Neutrophil (primary cell): ENCODE measurements around the gene TPM3.

ENCODE experiments used
- H3K27ac ChIP-seq: fragments of 200-600 bp; sonication (generic); 2 replicates; pipeline ENCODE4 v1.5.1; 2016; ENCODE audit warnings: mild to moderate bottlenecking, moderate library complexity
- H3K27me3 ChIP-seq: fragments of 200-600 bp; sonication (generic); 2 replicates; pipeline ENCODE4 v1.6.0; 2016; ENCODE audit warnings: mild to moderate bottlenecking
- H3K36me3 ChIP-seq: fragments of 200-600 bp; sonication (generic); 2 replicates; pipeline ENCODE4 v1.5.1; 2017
- H3K4me1 ChIP-seq, 2 experiments: fragments of 200-600 bp in 1 of 2; sonication (generic) in 1 of 2; 1 replicate in 1 of 2; 2 replicates in 1 of 2; pipeline versions ENCODE4 v1.5.1 to v1.6.1; 2013 to 2016; ENCODE audit warnings: low read depth in 1 of 2, low read length in 1 of 2, mild to moderate bottlenecking in 1 of 2, moderate library complexity in 1 of 2; ENCODE audit not compliant: control insufficient read depth in 1 of 2, insufficient read depth in 1 of 2
- H3K4me3 ChIP-seq, 2 experiments: fragments of 200-600 bp in 1 of 2; sonication (generic) in 1 of 2; 1 replicate in 1 of 2; 2 replicates in 1 of 2; pipeline ENCODE4 v1.5.1; 2013 to 2016; ENCODE audit warnings: low read depth in 1 of 2, low read length in 1 of 2, mild to moderate bottlenecking in 1 of 2, moderate library complexity in 1 of 2
- H3K9me3 ChIP-seq: fragments of 200-600 bp; sonication (generic); 2 replicates; pipeline ENCODE4 v1.5.1; 2016
- TF ChIP-seq, protein P1 (sequence below): fragments of 200-600 bp; sonication (generic); IDR thresholded peaks from 2 replicates; pipeline ENCODE4 v1.5.1; 2016; ENCODE audit warnings: antibody characterized with exemption

TPM3 gene

DNA sequence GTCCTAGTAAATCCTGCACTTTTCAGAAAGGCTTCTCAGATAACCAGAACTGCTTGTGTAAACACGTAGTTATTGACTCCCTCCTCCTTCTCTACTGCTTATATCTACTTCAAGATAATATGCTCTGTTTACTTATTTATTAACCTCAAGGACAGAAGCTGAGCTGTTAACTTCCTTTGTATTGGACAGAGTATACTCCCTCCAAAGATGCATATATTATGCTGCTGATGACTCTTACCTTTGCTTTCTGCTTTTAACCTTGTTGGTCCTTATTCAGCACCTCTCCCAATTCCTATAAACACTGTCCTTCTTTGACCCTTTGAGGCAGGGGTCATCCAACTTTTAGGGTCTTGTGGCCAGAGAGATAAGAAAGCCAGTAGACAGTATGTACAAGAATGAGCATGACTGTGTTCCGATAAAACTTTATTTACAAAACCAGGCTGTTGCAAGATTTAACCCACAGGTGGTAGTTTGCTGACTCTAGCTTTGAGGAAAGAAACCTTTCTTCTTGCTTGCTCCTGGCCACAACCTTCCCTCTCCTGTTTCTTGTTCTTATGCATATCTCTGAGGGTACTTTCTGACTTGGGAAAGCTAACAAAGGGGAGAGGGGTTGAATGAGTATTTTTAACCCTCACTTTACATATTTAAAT lies 4.9 kb downstream of the TPM3 start:
- TF ChIP-seq, protein P1, sequence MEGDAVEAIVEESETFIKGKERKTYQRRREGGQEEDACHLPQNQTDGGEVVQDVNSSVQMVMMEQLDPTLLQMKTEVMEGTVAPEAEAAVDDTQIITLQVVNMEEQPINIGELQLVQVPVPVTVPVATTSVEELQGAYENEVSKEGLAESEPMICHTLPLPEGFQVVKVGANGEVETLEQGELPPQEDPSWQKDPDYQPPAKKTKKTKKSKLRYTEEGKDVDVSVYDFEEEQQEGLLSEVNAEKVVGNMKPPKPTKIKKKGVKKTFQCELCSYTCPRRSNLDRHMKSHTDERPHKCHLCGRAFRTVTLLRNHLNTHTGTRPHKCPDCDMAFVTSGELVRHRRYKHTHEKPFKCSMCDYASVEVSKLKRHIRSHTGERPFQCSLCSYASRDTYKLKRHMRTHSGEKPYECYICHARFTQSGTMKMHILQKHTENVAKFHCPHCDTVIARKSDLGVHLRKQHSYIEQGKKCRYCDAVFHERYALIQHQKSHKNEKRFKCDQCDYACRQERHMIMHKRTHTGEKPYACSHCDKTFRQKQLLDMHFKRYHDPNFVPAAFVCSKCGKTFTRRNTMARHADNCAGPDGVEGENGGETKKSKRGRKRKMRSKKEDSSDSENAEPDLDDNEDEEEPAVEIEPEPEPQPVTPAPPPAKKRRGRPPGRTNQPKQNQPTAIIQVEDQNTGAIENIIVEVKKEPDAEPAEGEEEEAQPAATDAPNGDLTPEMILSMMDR: no peak
- Histone ChIP-seq H3K4me3 (no peak overlapping the region), H3K36me3 (no peaks in the 10 kb centered on the region), H3K27me3 (no peaks in the 10 kb centered on the region), H3K4me1 (peaks cover 13 to 15% of the 10 kb centered on the region in 2 experiments), H3K27ac (no peak overlapping the region), H3K9me3 (no peaks in the 10 kb centered on the region)

GRCh38 chr1:154186177-154186576 lies 5.7 kb downstream of the TPM3 start:
- TF ChIP-seq, protein P1: peak; percentile 73
- Histone ChIP-seq H3K4me3 (no peak overlapping the region), H3K27ac (peak overlapping the region; percentile 2), H3K27me3 (no peaks in the 10 kb centered on the region), H3K36me3 (no peaks in the 10 kb centered on the region), H3K9me3 (no peaks in the 10 kb centered on the region), H3K4me1 (peaks cover 16 to 19% of the 10 kb centered on the region in 2 experiments)

GRCh38 chr1:154183046-154183915 lies 8.6 kb downstream of the TPM3 start:
- TF ChIP-seq, protein P1: peak; percentile 65
- Histone ChIP-seq H3K9me3 (no peaks in the 10 kb centered on the region), H3K27ac (peak overlapping the region; percentile 96)

DNA sequence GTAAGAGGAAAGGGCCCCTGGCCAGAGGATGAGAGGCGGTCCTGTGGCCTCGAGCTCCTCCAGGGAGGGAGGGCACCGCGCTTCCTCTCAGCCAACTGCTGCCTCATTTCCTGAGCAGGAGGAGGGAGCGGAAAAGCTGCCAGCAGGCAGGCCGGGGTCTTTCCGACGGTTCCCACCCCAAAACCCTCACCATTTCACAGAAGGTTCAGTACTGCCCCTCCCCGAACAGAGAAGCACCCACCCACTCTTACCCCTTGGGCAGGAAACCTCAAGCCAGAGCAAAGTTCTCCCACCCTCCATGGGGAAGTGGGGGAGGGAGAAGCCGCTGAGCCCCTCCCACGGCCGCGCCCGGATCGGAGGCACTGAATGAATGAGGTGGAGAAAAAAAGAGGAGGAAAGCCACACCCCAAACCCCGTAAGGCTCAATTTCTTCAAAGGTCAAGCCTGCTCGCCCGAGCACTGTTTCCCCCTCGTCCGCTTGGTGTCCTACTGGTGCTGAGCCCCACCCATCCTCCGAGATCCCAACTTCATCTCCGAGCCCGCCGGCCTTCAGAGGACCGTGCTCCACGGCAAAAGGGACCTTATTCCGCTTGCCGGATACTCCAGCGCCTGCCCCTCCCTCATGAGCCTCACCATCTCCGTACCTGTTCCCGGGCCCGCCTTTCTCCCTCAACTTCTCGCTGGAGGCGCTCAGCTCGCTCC lies 9.4 kb downstream of the TPM3 start:
- TF ChIP-seq, protein P1: no peak
- Histone ChIP-seq H3K9me3 (no peaks in the 10 kb centered on the region), H3K4me1 (peaks cover 53 to 56% of the 10 kb centered on the region in 2 experiments), H3K27me3 (no peaks in the 10 kb centered on the region), H3K27ac (peak overlapping the region; percentile 96), H3K4me3 (peak overlapping the region; percentile 88 to 99), H3K36me3 (peaks cover 15% of the 10 kb centered on the region)

More at GRCh38 chr1:154183046-154183915, 8.6 kb downstream of the TPM3 start:
- Histone ChIP-seq H3K4me1 (peaks cover 45 to 48% of the 10 kb centered on the region in 2 experiments), H3K36me3 (peaks cover 13% of the 10 kb centered on the region), H3K27me3 (no peaks in the 10 kb centered on the region), H3K4me3 (peak overlapping the region; percentile 88 to 99)

- H3K9me3 ChIP-seq: no peaks in the 10 kb centered on the region
- H3K27ac ChIP-seq: peak overlapping the region; percentile 96
- TF ChIP-seq, protein P1: no peak
- peaks cover 59 to 61% of the 10 kb centered on the region in 2 experiments for H3K4me1 ChIP-seq
- peak overlapping the region; percentile 88 to 99 for H3K4me3 ChIP-seq
- H3K36me3 ChIP-seq: peaks cover 15% of the 10 kb centered on the region
- no peaks in the 10 kb centered on the region for H3K27me3 ChIP-seq
Observed at GRCh38 chr1:154181944-154182343, 10.0 kb downstream of the TPM3 start.
